Endothelial cell of umbilical vein (primary cell): ENCODE data around the gene BCL7C. TPM values are rescaled to one million over a fixed set of nuclear protein-coding genes. Genes with fewer than 3 reads are reported as not detected.

Source experiments
- BruUV-seq: library from RNA; stranded (reverse); fragments of 400-500 nt; replicated peaks from 2 replicates; lab custom pipeline; 2021; lab: Mats Ljungman, UMichigan
- CTCF ChIA-PET: fragments of 300-600, 350-600 bp; sonication (Branson Sonifier 250); formaldehyde crosslinking; loops from one replicate; lab custom pipeline; 2021; ENCODE audit warnings: antibody characterized with exemption, inconsistent platforms; lab: Charles Lee
- POLR2A ChIA-PET: fragments of 300-600, 350-600 bp; sonication (Branson Sonifier 250); formaldehyde crosslinking; loops from one replicate; lab custom pipeline; 2021; ENCODE audit warnings: antibody characterized with exemption, inconsistent platforms; lab: Charles Lee
- DNase-seq: peaks from one replicate; pipeline ENCODE4 v3.0.0-alpha.2; 2011; ENCODE audit warnings: low read depth, low spot score
- FAIRE-seq: peaks from 2 replicates; lab custom pipeline; 2011; peaks lifted over from hg19 to GRCh38; lab: Jason Lieb, UNC
- H2AFZ ChIP-seq: 2 replicates; pipeline ENCODE4 v1.6.0; 2012; ENCODE audit warnings: low read depth, low read length, control low read depth, inconsistent platforms
- H3K27ac ChIP-seq: 2 replicates; pipeline ENCODE4 v1.5.1; 2011; ENCODE audit warnings: low read depth, mild to moderate bottlenecking, control low read depth, low read length, moderate library complexity; ENCODE audit not compliant: insufficient read depth
- H3K27me3 ChIP-seq, 2 experiments: 2 replicates each; pipeline versions ENCODE4 v1.6.0 to v1.6.1; 2011; ENCODE audit warnings: low read length in 2 of 2, mixed read lengths in 1 of 2; ENCODE audit not compliant: control insufficient read depth in 2 of 2, insufficient read depth in 2 of 2
- H3K36me3 ChIP-seq, 2 experiments: 2 replicates in 1 of 2; 3 replicates in 1 of 2; pipeline ENCODE4 v1.5.1; 2011; ENCODE audit warnings: low read length in 2 of 2, mild to moderate bottlenecking in 1 of 2, moderate library complexity in 1 of 2; ENCODE audit not compliant: control insufficient read depth in 2 of 2, insufficient read depth in 2 of 2; ENCODE audit errors: extremely low read depth in 1 of 2
- H3K4me1 ChIP-seq: 3 replicates; pipeline ENCODE4 v1.5.1; 2011; ENCODE audit warnings: mild to moderate bottlenecking, low read length; ENCODE audit not compliant: control insufficient read depth, insufficient read depth; ENCODE audit errors: extremely low read depth
- H3K4me2 ChIP-seq: 2 replicates; pipeline ENCODE4 v1.6.1; 2011; ENCODE audit warnings: low read length, control low read depth, mixed read lengths; ENCODE audit not compliant: insufficient read depth
- H3K4me3 ChIP-seq, 3 experiments: fragments of 200-600 bp in 1 of 3; sonication (generic), shearing (Covaris generic) in 1 of 3; replicated peaks in 1 of 3; 2 replicates each; pipeline ENCODE4 v1.5.1; 2011 to 2016; ENCODE audit warnings: control low read depth in 3 of 3, low read length in 3 of 3, mild to moderate bottlenecking in 2 of 3, inconsistent platforms in 1 of 3, low read depth in 1 of 3, moderate library complexity in 1 of 3; ENCODE audit not compliant: insufficient read depth in 1 of 3
- H3K79me2 ChIP-seq: 2 replicates; pipeline ENCODE4 v1.6.0; 2012; ENCODE audit warnings: low read length, inconsistent platforms; ENCODE audit not compliant: control insufficient read depth, insufficient read depth
- H3K9ac ChIP-seq: replicated peaks from 2 replicates; pipeline ENCODE3; 2011; ENCODE audit warnings: low read length, control low read depth; ENCODE audit not compliant: insufficient read depth; ENCODE audit errors: extremely low read depth
- H3K9me1 ChIP-seq: replicated peaks from 3 replicates; pipeline ENCODE4 v1.6.0; 2011; ENCODE audit warnings: mild to moderate bottlenecking, low read length; ENCODE audit not compliant: control insufficient read depth, insufficient read depth; ENCODE audit errors: extremely low read depth
- H3K9me3 ChIP-seq: replicated peaks from 2 replicates; pipeline ENCODE4 v1.5.1; 2012; ENCODE audit warnings: low read length, inconsistent platforms; ENCODE audit not compliant: control insufficient read depth, insufficient read depth
- H4K20me1 ChIP-seq: replicated peaks from 2 replicates; pipeline ENCODE3; 2011; ENCODE audit warnings: mild to moderate bottlenecking, low read length; ENCODE audit not compliant: control insufficient read depth, insufficient read depth; ENCODE audit errors: extremely low read depth
- CTCF ChIP-seq, 2 donors: IDR thresholded peaks; 1 replicate in 1 of 2; 2 replicates in 1 of 2; pipeline ENCODE4 v1.5.1; 2011; ENCODE audit warnings: low read length in 2 of 2, mild to moderate bottlenecking in 2 of 2, moderate library complexity in 2 of 2, control low read depth in 1 of 2, inconsistent platforms in 1 of 2, low read depth in 1 of 2; ENCODE audit not compliant: insufficient read depth in 1 of 2; ENCODE audit errors: extremely low read depth in 1 of 2
- MAX ChIP-seq: IDR thresholded peaks from 2 replicates; pipeline ENCODE4 v1.6.1; 2011; ENCODE audit not compliant: insufficient read depth, insufficient read length
- dilution Hi-C: fragments of 300-500 bp; cut with MboI; formaldehyde crosslinking; loops from one replicate; pipeline ENCODE4 v1.15.0; 2019; ENCODE audit warnings: low sequenced_read_pairs; ENCODE audit not compliant: extremely low pct_ligation_motif_present
- intact Hi-C: fragments of 100-400 bp; cut with micrococcal nuclease; formaldehyde crosslinking; loops from one replicate; pipeline ENCODE4 v1.10.0; 2022
- polyA plus RNA-seq, 4 experiments: library from polyadenylated mRNA; depleted of rRNA in 3 of 4; stranded (reverse) in 3 of 4; unstranded in 1 of 4; fragments of >200 nt; gene quantifications; 2 replicates each; pipeline versions ENCODE4 v1.2.1 to v1.2.3, GENCODE V29; 2011 to 2012; ENCODE audit warnings: missing spikeins in 1 of 4
- total RNA-seq: library from RNA; stranded (reverse); gene quantifications from 2 replicates; pipeline ENCODE4 v1.2.3, GENCODE V29; 2021

The BCL7C gene
- total and polyA plus RNA-seq, 2 donors (not counting 3 experiments of a cell fraction or from before 2014, with no cell fraction given), result 30.2 to 38.3 TPM

- no peaks in the 10 kb centered on the region for H3K27me3 ChIP-seq
- TF ChIP-seq MAX, result no peak
- no peak overlapping the region for H3K4me2 ChIP-seq
- DNase-seq (no peak), FAIRE-seq (no peak)
- H4K20me1 ChIP-seq, result no peaks in the 10 kb centered on the region
- H3K9me3 ChIP-seq, result no peaks in the 10 kb centered on the region
- BruUV-seq, result no TSS peak
- CTCF ChIA-PET, result interaction anchor here (0.5 to 3.7 kb wide), 7 partner anchors 10 to 97 kb away, joined by 4 to 128 read pairs (median 29); no protein-coding TSS in a partner anchor
- H3K79me2 ChIP-seq, result no peaks in the 10 kb centered on the region
- no peak overlapping the region for H3K27ac ChIP-seq
- no peaks in the 10 kb centered on the region for H3K9me1 ChIP-seq
- H2AFZ ChIP-seq, result no peak overlapping the region
- no peaks in the 10 kb centered on the region for H3K4me1 ChIP-seq
- POLR2A ChIA-PET, result interaction anchor here (0.6 kb wide), 2 partner anchors 54 to 73 kb away, joined by 4 to 5 read pairs; no protein-coding TSS in a partner anchor
- intact Hi-C loops (no loop called here), dilution Hi-C loops (no loop called here)
- no peaks in the 10 kb centered on the region for H3K36me3 ChIP-seq
- H3K9ac ChIP-seq, result no peak overlapping the region
- no peak overlapping the region for H3K4me3 ChIP-seq
Observed at GRCh38 chr16:30846649-30847402, 47.1 kb downstream of the BCL7C start.

GRCh38 chr16:30844671-30845449, 49.0 kb downstream of the BCL7C start:
- dilution Hi-C loops (no loop called here), intact Hi-C loops (loop anchor here (1.0 to 5.0 kb wide), 7 partner anchors 30 to 1022 kb away; no protein-coding TSS in a partner anchor)
- H3K27me3 ChIP-seq, result no peaks in the 10 kb centered on the region
- H4K20me1 ChIP-seq, result no peaks in the 10 kb centered on the region
- DNase-seq (peak; percentile 81), FAIRE-seq (peak; percentile 98)
- ChIA-PET POLR2A (interaction anchor here (0.9 to 1.2 kb wide), 2 partner anchors 30 to 57 kb away, joined by 4 to 6 read pairs; no protein-coding TSS in a partner anchor), CTCF (interaction anchor here (0.6 to 3.7 kb wide), 48 partner anchors 8 to 249 kb away, joined by 3 to 128 read pairs (median 7); partner anchors contain the start of genes BCL7C, CTF1, FBXL19 and PHKG2)
- H3K36me3 ChIP-seq, result no peaks in the 10 kb centered on the region
- H3K4me1 ChIP-seq, result no peaks in the 10 kb centered on the region
- H3K27ac ChIP-seq, result no peak overlapping the region
- no peaks in the 10 kb centered on the region for H3K79me2 ChIP-seq
- no TSS peak for BruUV-seq
- TF ChIP-seq CTCF (IDR thresholded peaks at IDR 0.05; ENCODE audit: extremely low read depth in 1 of 2, insufficient read depth in 1 of 2, low read depth in 1 of 2, low read length in 2 of 2), result peak; percentile 80 to 82
- TF ChIP-seq MAX, result no peak
- no peaks in the 10 kb centered on the region for H3K9me1 ChIP-seq
- H3K4me2 ChIP-seq, result peak overlapping the region; percentile 19
- peak overlapping the region; percentile 91 for H2AFZ ChIP-seq
- no peak overlapping the region for H3K4me3 ChIP-seq
- H3K9me3 ChIP-seq, result no peaks in the 10 kb centered on the region
- H3K9ac ChIP-seq, result no peak overlapping the region
